HEK293 (cell line): ENCODE data around the gene CDK6.

Experiments
- SP2 ChIP-seq: fragments of 450-650 bp; formaldehyde crosslinking; IDR thresholded peaks from 2 replicates; pipeline ENCODE4 v1.5.1; 2016; ENCODE audit warnings: missing biosample characterization, missing genetic modification characterization
- TF ChIP-seq, protein P1 (sequence below): fragments of 450-650 bp; IDR thresholded peaks from 2 replicates; pipeline ENCODE4 v1.5.1; 2018; ENCODE audit warnings: missing biosample characterization, missing genetic modification characterization
- TF ChIP-seq, protein P2 (sequence below): fragments of 450-650 bp; formaldehyde crosslinking; IDR thresholded peaks from 2 replicates; pipeline ENCODE4 v1.5.1; 2017; ENCODE audit warnings: missing biosample characterization, missing genetic modification characterization

DNA sequence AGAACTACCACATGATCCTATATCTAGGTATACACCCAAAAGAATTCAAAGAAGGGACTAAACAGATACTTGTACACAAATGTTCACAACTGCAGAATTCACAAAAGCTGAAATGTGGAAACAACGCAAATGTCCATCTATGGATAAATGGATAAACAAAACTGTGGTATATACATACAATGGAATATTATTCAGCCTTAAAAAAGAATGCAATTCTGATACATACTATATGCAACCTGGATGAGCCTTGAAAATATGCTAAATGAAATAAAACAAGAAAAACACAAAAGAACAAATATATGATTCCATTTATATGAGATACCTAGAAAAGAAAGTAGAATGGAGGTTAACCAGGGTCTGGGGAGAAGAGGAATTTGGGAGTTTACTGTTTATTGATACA lies 253.4 kb downstream of the CDK6 start:
- TF ChIP-seq, protein P1, sequence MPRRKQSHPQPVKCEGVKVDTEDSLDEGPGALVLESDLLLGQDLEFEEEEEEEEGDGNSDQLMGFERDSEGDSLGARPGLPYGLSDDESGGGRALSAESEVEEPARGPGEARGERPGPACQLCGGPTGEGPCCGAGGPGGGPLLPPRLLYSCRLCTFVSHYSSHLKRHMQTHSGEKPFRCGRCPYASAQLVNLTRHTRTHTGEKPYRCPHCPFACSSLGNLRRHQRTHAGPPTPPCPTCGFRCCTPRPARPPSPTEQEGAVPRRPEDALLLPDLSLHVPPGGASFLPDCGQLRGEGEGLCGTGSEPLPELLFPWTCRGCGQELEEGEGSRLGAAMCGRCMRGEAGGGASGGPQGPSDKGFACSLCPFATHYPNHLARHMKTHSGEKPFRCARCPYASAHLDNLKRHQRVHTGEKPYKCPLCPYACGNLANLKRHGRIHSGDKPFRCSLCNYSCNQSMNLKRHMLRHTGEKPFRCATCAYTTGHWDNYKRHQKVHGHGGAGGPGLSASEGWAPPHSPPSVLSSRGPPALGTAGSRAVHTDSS (tag by site-specific recombination): no peak
- TF ChIP-seq, protein P2, sequence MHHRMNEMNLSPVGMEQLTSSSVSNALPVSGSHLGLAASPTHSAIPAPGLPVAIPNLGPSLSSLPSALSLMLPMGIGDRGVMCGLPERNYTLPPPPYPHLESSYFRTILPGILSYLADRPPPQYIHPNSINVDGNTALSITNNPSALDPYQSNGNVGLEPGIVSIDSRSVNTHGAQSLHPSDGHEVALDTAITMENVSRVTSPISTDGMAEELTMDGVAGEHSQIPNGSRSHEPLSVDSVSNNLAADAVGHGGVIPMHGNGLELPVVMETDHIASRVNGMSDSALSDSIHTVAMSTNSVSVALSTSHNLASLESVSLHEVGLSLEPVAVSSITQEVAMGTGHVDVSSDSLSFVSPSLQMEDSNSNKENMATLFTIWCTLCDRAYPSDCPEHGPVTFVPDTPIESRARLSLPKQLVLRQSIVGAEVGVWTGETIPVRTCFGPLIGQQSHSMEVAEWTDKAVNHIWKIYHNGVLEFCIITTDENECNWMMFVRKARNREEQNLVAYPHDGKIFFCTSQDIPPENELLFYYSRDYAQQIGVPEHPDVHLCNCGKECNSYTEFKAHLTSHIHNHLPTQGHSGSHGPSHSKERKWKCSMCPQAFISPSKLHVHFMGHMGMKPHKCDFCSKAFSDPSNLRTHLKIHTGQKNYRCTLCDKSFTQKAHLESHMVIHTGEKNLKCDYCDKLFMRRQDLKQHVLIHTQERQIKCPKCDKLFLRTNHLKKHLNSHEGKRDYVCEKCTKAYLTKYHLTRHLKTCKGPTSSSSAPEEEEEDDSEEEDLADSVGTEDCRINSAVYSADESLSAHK (tag by site-specific recombination): no peak
- TF ChIP-seq SP2 (tag by site-specific recombination): no peak
